Neutrophil (primary cell): ENCODE results near the gene TBC1D22A.

Experiments
- H3K27ac ChIP-seq: fragments of 200-600 bp; sonication (generic); 2 replicates; pipeline ENCODE4 v1.5.1; 2016; ENCODE audit warnings: mild to moderate bottlenecking, moderate library complexity
- H3K27me3 ChIP-seq: fragments of 200-600 bp; sonication (generic); 2 replicates; pipeline ENCODE4 v1.6.0; 2016; ENCODE audit warnings: mild to moderate bottlenecking
- H3K36me3 ChIP-seq: fragments of 200-600 bp; sonication (generic); 2 replicates; pipeline ENCODE4 v1.5.1; 2017
- H3K4me1 ChIP-seq, 2 experiments: fragments of 200-600 bp in 1 of 2; sonication (generic) in 1 of 2; 1 replicate in 1 of 2; 2 replicates in 1 of 2; pipeline versions ENCODE4 v1.5.1 to v1.6.1; 2013 to 2016; ENCODE audit warnings: low read depth in 1 of 2, low read length in 1 of 2, mild to moderate bottlenecking in 1 of 2, moderate library complexity in 1 of 2; ENCODE audit not compliant: control insufficient read depth in 1 of 2, insufficient read depth in 1 of 2
- H3K4me3 ChIP-seq, 2 experiments: fragments of 200-600 bp in 1 of 2; sonication (generic) in 1 of 2; 1 replicate in 1 of 2; 2 replicates in 1 of 2; pipeline ENCODE4 v1.5.1; 2013 to 2016; ENCODE audit warnings: low read depth in 1 of 2, low read length in 1 of 2, mild to moderate bottlenecking in 1 of 2, moderate library complexity in 1 of 2
- H3K9me3 ChIP-seq: fragments of 200-600 bp; sonication (generic); 2 replicates; pipeline ENCODE4 v1.5.1; 2016
- TF ChIP-seq, protein P1 (sequence below): fragments of 200-600 bp; sonication (generic); IDR thresholded peaks from 2 replicates; pipeline ENCODE4 v1.5.1; 2016; ENCODE audit warnings: antibody characterized with exemption

The TBC1D22A gene

DNA sequence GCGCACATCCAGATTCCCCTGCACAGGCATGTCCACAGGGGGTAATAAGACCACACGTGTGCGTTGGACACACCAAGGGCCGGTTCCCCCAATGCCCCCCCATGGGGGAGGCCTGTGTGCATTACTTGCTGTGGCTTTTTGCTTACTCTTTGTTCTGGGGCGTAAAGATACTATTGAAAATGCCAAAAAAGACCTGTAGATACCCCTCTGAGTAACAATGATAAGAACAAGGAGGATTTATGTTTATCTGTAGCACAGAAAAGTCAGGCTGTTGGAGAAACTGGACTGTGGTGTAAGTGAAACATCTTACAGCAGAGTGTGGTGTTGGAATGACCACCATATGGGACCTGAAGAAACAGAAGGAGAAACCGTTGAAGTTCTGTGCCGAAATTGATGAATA is 103.2 kb downstream of the TBC1D22A start:
- H3K9me3 ChIP-seq = no peaks in the 10 kb centered on the region
- H3K4me1 ChIP-seq = no peaks in the 10 kb centered on the region
- no peak overlapping the region for H3K4me3 ChIP-seq
- H3K36me3 ChIP-seq = peaks cover 6% of the 10 kb centered on the region
- H3K27me3 ChIP-seq = no peaks in the 10 kb centered on the region
- TF ChIP-seq, protein P1, sequence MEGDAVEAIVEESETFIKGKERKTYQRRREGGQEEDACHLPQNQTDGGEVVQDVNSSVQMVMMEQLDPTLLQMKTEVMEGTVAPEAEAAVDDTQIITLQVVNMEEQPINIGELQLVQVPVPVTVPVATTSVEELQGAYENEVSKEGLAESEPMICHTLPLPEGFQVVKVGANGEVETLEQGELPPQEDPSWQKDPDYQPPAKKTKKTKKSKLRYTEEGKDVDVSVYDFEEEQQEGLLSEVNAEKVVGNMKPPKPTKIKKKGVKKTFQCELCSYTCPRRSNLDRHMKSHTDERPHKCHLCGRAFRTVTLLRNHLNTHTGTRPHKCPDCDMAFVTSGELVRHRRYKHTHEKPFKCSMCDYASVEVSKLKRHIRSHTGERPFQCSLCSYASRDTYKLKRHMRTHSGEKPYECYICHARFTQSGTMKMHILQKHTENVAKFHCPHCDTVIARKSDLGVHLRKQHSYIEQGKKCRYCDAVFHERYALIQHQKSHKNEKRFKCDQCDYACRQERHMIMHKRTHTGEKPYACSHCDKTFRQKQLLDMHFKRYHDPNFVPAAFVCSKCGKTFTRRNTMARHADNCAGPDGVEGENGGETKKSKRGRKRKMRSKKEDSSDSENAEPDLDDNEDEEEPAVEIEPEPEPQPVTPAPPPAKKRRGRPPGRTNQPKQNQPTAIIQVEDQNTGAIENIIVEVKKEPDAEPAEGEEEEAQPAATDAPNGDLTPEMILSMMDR = no peak
- H3K27ac ChIP-seq = no peak overlapping the region

DNA sequence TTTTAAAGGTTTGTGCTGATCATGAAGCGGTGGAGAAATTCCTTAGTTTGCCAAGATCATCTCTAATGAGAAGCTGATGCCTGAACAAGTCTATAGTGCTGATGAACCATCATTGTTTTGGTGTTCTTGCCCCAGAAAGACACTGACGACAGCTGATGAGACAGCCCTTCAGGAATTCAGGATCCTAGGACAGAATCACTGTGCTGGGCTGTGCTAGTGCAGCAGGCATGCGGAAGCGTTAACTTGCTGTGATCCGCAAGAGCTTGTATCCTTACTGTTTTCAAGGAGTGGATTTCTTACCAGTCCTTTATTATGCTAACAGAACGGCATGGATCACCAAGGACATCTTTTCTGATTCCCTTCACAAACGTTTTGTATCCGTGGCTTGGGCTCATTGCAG is 104.1 kb downstream of the TBC1D22A start:
- Histone ChIP-seq H3K4me3 (no peak overlapping the region), H3K9me3 (no peaks in the 10 kb centered on the region), H3K36me3 (peaks cover 6% of the 10 kb centered on the region), H3K27ac (no peak overlapping the region), H3K4me1 (no peaks in the 10 kb centered on the region), H3K27me3 (no peaks in the 10 kb centered on the region)
- TF ChIP-seq, protein P1 = no peak

DNA sequence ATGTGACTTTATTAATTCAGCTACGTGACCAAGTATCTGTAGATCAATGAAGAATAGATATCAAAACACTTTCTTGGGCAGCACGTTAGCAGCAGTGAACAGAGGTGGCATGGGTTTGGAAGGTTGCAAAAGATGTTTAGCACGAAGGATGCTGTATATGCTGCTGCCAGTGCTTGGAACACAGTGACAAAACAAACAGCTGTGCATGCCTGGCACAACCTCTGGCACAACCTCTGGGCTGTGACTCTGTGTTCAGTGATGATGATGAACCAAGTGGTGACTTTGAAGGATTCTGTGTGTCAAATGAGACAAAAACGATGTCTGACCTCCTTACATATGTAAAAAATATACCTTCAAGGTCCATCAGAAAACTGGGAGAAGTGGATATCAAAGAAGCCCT is 104.7 kb downstream of the TBC1D22A start:
- H3K27me3 ChIP-seq = no peaks in the 10 kb centered on the region
- H3K27ac ChIP-seq = no peak overlapping the region
- no peak overlapping the region for H3K4me3 ChIP-seq
- no peaks in the 10 kb centered on the region for H3K4me1 ChIP-seq
- TF ChIP-seq, protein P1 = no peak
- no peaks in the 10 kb centered on the region for H3K9me3 ChIP-seq
- peaks cover 6% of the 10 kb centered on the region for H3K36me3 ChIP-seq

DNA sequence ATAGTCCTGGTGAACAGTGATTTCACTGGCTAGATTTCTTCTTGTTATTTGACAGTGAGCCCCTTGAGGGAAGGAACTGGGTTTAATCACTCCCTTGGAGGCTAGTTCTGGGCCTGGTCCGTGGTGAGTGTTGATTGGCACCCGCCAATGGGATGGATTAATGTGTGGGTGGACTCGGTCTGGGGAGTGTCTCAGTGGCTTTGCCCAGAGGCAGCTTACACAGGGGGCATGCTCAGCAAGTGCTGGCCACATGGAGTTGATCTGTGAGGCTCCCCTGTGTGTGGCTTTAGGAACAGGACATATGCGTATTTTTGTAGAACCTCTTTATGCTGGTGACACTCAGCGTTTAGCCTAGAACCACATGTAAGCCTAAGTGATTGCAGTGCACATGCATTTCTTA is 106.9 kb downstream of the TBC1D22A start:
- Histone ChIP-seq H3K4me3 (no peak overlapping the region), H3K9me3 (no peaks in the 10 kb centered on the region), H3K27ac (no peak overlapping the region), H3K27me3 (no peaks in the 10 kb centered on the region), H3K4me1 (no peaks in the 10 kb centered on the region), H3K36me3 (peaks cover 6% of the 10 kb centered on the region)
- TF ChIP-seq, protein P1 = no peak

DNA sequence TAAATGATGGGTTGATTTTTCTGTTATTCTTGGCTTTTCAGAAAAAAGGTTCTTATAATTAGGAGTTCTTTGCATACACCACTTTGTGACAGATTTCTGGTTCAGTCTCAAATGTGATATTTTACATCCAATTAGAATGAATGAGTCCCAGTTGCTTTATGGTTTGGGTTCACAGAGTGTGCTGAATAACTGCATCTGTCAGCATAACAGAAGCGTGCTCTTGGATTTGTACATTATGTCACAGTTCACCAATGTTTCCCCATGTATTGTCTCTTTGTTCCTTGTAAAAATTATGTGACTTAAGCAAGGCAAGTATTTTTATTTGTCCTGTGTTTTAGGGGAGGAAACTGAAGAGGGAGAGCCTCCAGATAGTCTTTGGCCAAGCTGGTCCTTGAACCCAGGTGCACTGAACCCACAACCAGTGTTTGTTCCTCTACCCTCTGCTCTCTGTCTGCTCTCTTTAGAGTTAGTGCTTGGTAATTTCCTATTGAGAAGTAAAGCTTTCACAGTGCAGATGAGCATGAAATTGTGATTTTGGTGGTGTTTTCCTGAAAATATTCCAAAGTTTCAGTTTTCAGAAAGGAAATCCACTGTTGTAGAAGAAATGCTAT is 107.5 kb downstream of the TBC1D22A start:
- H3K27me3 ChIP-seq = no peaks in the 10 kb centered on the region
- peaks cover 1% of the 10 kb centered on the region for H3K36me3 ChIP-seq
- H3K9me3 ChIP-seq = no peaks in the 10 kb centered on the region
- TF ChIP-seq, protein P1 = no peak
- no peak overlapping the region for H3K27ac ChIP-seq
- no peak overlapping the region for H3K4me3 ChIP-seq
- no peaks in the 10 kb centered on the region for H3K4me1 ChIP-seq

DNA sequence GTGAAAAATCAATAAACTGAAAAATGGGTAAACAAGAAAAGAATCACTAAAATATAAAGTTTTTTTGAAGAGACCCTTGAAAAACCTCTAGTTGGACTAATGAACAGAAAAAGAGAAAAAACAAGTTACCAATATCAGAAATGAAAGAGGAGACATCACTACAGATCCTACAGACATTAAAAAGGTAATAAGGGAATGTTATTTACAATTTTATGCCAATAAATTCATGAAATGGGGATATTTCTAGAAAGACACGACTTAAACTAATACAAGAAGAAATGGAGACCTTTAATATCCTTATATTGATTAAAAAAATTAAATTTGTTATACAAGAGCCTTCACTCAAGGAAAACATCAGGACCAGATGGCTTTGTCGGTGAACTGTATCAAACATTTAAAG is 109.4 kb downstream of the TBC1D22A start:
- no peaks in the 10 kb centered on the region for H3K27me3 ChIP-seq
- no peaks in the 10 kb centered on the region for H3K4me1 ChIP-seq
- no peaks in the 10 kb centered on the region for H3K36me3 ChIP-seq
- no peak overlapping the region for H3K4me3 ChIP-seq
- no peaks in the 10 kb centered on the region for H3K9me3 ChIP-seq
- no peak overlapping the region for H3K27ac ChIP-seq
- TF ChIP-seq, protein P1 = no peak
